Breast epithelium (tissue), 4 donors: ENCODE measurements around the gene MYO15A. TPM values are rescaled to one million over a fixed set of nuclear protein-coding genes. Genes with fewer than 3 reads are reported as not detected.

Experiments
- DNase-seq, 2 donors: peaks; one replicate each; pipeline ENCODE4 v3.0.0-alpha.2; 2019; ENCODE audit warnings: low spot score in 2 of 2
- H3K27ac ChIP-seq, 2 donors: fragments of 200-600 bp; sonication (generic) in 1 of 2; one replicate each; pipeline ENCODE4 v1.5.1; 2016 to 2019; ENCODE audit warnings: mild to moderate bottlenecking in 1 of 2
- H3K27me3 ChIP-seq, 2 donors: fragments of 200-600 bp; sonication (generic) in 1 of 2; one replicate each; pipeline versions ENCODE4 v1.5.1 to v1.6.0; 2017 to 2019; ENCODE audit warnings: control low read depth in 1 of 2, mild to moderate bottlenecking in 1 of 2
- H3K36me3 ChIP-seq: fragments of 200-600 bp; one replicate; pipeline ENCODE4 v1.5.1; 2019
- H3K4me1 ChIP-seq, 2 donors: fragments of 200-600 bp; sonication (generic); one replicate each; pipeline ENCODE4 v1.5.1; 2016 to 2019; ENCODE audit warnings: control low read depth in 1 of 2
- H3K4me3 ChIP-seq, 3 donors: fragments of 200-600 bp; sonication (generic); 1 replicate in 2 of 3; 2 replicates in 1 of 3; pipeline ENCODE4 v1.5.1; 2016 to 2019; ENCODE audit warnings: mild to moderate bottlenecking in 3 of 3, moderate library complexity in 2 of 3
- H3K9me3 ChIP-seq, 2 donors: fragments of 200-600 bp; sonication (generic) in 1 of 2; one replicate each; pipeline ENCODE4 v1.5.1; 2016 to 2019; ENCODE audit warnings: control low read depth in 1 of 2
- POLR2A ChIP-seq: fragments of 450-650 bp; IDR thresholded peaks from one replicate; pipeline ENCODE4 v1.6.1; 2016; ENCODE audit warnings: antibody characterized with exemption, mild to moderate bottlenecking, moderate library complexity
- POLR2AphosphoS5 ChIP-seq, 3 donors: sonication (generic); formaldehyde crosslinking; IDR thresholded peaks; one replicate each; pipeline ENCODE4 v1.6.1; 2017; ENCODE audit warnings: antibody characterized with exemption in 3 of 3
- intact Hi-C: fragments of 100-400 bp; cut with DNase I; formaldehyde crosslinking; loops from one replicate; pipeline ENCODE4 v1.15.1; 2023; ENCODE audit warnings: low total_unique reads
- total RNA-seq, 3 donors: library from RNA; depleted of rRNA; stranded (reverse); fragments of >200 nt; gene quantifications; one replicate each; pipeline ENCODE4 v1.1.0, GENCODE V29; 2016
- TF ChIP-seq, protein P1 (sequence below), 3 donors: fragments of 450-650 bp; IDR thresholded peaks; one replicate each; pipeline ENCODE4 v1.5.1; 2016 to 2017; ENCODE audit warnings: antibody characterized with exemption in 3 of 3, mild to moderate bottlenecking in 3 of 3, moderate library complexity in 3 of 3

MYO15A gene
- total RNA-seq, 3 donors from 2014 or later = 1.2 to 2.9 (median 2.2) TPM

DNA sequence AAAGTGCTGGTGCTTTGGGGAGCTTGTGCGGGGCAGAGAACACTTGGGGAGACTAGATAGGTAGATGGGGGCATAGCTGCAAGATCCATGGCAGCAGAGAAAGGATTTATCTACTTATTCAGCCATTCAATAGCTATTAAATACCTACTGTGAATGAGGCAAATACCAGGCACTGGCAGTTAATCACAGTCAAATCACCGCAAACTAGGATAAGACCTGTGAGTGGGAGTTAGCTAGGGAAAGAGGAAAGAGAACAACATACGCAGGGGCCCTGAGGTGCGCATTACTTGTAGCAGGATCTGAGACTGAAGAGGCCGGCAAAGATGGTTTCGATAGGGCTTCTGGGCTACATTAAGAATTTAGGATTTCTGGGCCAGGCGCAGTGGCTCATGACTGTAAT, 71.2 kb downstream of the MYO15A start:
- Histone ChIP-seq H3K9me3 (no peaks in the 10 kb centered on the region), H3K27me3 (no peaks in the 10 kb centered on the region), H3K27ac (no peak overlapping the region), H3K4me1 (peaks cover 0 to 4% of the 10 kb centered on the region in 2 donors), H3K4me3 (no peak overlapping the region), H3K36me3 (no peaks in the 10 kb centered on the region)
- intact Hi-C loops = no loop called here
- no peak for DNase-seq
- TF ChIP-seq POLR2A = no peak
- TF ChIP-seq, protein P1, sequence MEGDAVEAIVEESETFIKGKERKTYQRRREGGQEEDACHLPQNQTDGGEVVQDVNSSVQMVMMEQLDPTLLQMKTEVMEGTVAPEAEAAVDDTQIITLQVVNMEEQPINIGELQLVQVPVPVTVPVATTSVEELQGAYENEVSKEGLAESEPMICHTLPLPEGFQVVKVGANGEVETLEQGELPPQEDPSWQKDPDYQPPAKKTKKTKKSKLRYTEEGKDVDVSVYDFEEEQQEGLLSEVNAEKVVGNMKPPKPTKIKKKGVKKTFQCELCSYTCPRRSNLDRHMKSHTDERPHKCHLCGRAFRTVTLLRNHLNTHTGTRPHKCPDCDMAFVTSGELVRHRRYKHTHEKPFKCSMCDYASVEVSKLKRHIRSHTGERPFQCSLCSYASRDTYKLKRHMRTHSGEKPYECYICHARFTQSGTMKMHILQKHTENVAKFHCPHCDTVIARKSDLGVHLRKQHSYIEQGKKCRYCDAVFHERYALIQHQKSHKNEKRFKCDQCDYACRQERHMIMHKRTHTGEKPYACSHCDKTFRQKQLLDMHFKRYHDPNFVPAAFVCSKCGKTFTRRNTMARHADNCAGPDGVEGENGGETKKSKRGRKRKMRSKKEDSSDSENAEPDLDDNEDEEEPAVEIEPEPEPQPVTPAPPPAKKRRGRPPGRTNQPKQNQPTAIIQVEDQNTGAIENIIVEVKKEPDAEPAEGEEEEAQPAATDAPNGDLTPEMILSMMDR (IDR thresholded peaks at IDR 0.05) = no peak
- TF ChIP-seq POLR2AphosphoS5 (IDR thresholded peaks at IDR 0.05) = no peak

DNA sequence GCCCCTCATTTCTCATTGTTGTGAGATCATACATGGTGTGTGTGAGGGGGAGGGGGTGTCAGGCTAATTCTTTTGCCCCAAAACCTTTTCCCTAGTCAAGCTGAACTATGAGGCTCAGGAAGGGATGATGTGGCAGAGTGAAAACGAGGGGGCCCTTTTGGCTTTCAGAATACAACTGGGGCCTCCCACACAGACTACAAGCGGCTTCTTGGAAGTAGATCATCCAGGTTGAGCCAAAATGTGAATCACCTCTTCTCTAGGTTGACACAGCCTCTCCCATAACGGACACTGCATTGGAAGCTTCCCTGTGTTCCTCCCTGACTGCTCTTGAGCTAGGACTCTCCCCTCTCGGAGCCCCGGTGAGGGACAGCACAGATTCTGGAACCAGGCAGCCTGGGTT, 72.8 kb downstream of the MYO15A start:
- Histone ChIP-seq H3K9me3 (no peaks in the 10 kb centered on the region), H3K4me3 (no peak overlapping the region), H3K27me3 (no peaks in the 10 kb centered on the region), H3K27ac (peak overlapping the region; percentile 96 to 97), H3K36me3 (no peaks in the 10 kb centered on the region), H3K4me1 (peaks cover 4 to 6% of the 10 kb centered on the region in 2 donors)
- intact Hi-C loops = no loop called here
- TF ChIP-seq POLR2AphosphoS5 (IDR thresholded peaks at IDR 0.05) = no peak
- TF ChIP-seq, protein P1 (IDR thresholded peaks at IDR 0.05) = no peak
- no peak for DNase-seq

DNA sequence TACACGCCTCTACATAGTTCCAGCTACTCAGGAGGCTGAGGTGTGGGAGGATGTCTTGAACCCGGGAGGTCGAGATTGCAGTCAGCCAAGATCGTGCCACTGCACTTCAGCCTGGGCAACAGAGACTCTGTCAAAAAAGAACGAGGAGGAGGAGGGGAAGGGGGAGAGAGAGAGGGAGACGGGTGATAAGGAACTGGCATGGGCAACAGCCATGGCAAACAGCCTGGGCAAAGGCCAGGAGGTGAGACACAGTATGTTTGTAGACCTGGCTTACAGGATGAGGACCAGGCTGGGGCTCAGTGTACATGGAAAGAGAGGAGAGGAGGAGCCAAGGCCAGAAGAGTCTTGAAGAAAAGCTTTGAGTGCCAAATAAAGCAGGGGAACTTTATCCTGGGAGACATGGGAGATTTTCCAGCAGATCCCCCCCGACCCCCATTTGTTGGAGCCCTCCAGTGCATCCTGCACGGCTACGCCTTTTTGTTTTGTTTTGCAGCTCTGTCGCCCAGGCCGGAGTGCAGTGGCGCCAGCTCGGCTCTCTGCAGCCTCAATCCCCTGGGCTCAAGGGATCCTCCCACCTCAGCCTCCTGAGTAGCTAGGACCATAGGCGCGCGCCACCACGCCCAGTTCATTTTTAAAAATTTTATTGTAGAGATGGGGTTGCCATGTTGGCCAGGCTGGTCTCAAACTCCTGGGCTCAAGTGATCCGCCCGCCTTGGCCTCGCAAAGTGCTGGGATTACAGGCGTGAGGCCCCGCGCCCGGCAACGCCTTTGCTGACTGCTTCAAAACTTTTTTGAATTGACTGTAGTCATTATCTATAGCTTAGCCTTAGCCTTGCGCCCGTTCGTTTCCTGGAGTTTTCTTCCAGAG, 73.8 kb downstream of the MYO15A start:
- Histone ChIP-seq H3K27me3 (no peaks in the 10 kb centered on the region), H3K4me3 (peak overlapping the region; percentile 77 to 99 (median 95)), H3K9me3 (no peaks in the 10 kb centered on the region), H3K36me3 (no peaks in the 10 kb centered on the region), H3K4me1 (peaks cover 4 to 10% of the 10 kb centered on the region in 2 donors), H3K27ac (peak overlapping the region; percentile 96 to 97)
- intact Hi-C loops = no loop called here
- peak in 1 of 2 donors; percentile 45 for DNase-seq
- TF ChIP-seq POLR2AphosphoS5 (IDR thresholded peaks at IDR 0.05) (no peak), POLR2A (no peak)
- TF ChIP-seq, protein P1 (IDR thresholded peaks at IDR 0.05) = no peak

DNA sequence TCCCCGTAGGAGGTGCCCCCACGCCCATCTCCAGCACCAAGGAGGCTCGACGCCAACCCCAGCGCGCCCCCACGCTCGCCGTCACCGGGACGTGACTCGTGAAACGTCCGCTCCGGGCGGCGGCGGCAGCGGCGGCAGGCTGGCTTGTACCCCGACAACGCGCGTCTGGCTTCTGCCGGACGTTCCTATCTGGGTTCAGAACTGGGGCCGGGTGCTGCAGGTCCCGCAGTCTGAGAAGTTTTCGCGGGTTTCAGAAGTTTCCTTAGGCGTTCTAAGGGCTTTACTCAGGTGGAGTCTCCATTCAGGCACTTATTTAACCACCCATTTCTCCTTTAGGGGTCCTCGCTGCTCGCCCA, 74.4 kb downstream of the MYO15A start:
- intact Hi-C loops = no loop called here

More for the DNA sequence above, 74.4 kb downstream of the MYO15A start:
- TF ChIP-seq POLR2A (peak; percentile 27), POLR2AphosphoS5 (IDR thresholded peaks at IDR 0.05) (peak in 2 of 3 donors; percentile 7 to 16)
- TF ChIP-seq, protein P1 (IDR thresholded peaks at IDR 0.05) = peak in 1 of 3 donors; percentile 24
- Histone ChIP-seq H3K36me3 (no peaks in the 10 kb centered on the region), H3K27me3 (no peaks in the 10 kb centered on the region), H3K9me3 (no peaks in the 10 kb centered on the region), H3K4me3 (peak overlapping the region; percentile 77 to 99 (median 95)), H3K4me1 (peaks cover 4 to 16% of the 10 kb centered on the region in 2 donors), H3K27ac (peak overlapping the region; percentile 96 to 97)
- DNase-seq = peak in 1 of 2 donors; percentile 80
